ENCODE data around the gene BCL2L12.
"Not testable (repeated sequence)": the region's sequence is repeated elsewhere in the genome, so short reads cannot be mapped to it uniquely, and the experiment has no call there.

- not testable (repeated sequence) for TF ChIP-seq CTCF, POLR2A (IDR thresholded peaks at IDR 0.05)
These were observed 53.7 kb downstream of the BCL2L12 start for GRCh38 chr19:49719420-49719819.
